Thoracic aorta (tissue), 2 donors: ENCODE data around the gene ADARB2. TPM values are rescaled to one million over a fixed set of nuclear protein-coding genes. Genes with fewer than 3 reads are reported as not detected.

Experiments
- ATAC-seq: fragments of 150-250 bp; one replicate; pipeline ENCODE4 v1.8.0; 2017; ENCODE audit warnings: low read depth; ENCODE audit not compliant: insufficient number of reproducible peaks, low FRiP score
- DNase-seq: peaks from one replicate; pipeline ENCODE4 v3.0.0-alpha.2; 2020; ENCODE audit warnings: low spot score
- H3K27ac ChIP-seq, 2 donors: fragments of 200-600 bp; sonication (generic); 1 replicate in 1 of 2; 2 replicates in 1 of 2; pipeline ENCODE4 v1.5.1; 2016; ENCODE audit warnings: mild to moderate bottlenecking in 2 of 2, moderate library complexity in 2 of 2
- H3K27me3 ChIP-seq: fragments of 200-600 bp; sonication (generic); replicated peaks from 2 replicates; pipeline ENCODE4 v1.6.0; 2016; ENCODE audit warnings: mild to moderate bottlenecking; ENCODE audit not compliant: insufficient read depth
- H3K36me3 ChIP-seq: fragments of 200-600 bp; sonication (generic); one replicate; pipeline ENCODE4 v1.5.1; 2016
- H3K4me1 ChIP-seq, 2 donors: fragments of 200-600 bp; sonication (generic); 1 replicate in 1 of 2; 2 replicates in 1 of 2; pipeline versions ENCODE4 v1.5.1 to v1.6.0; 2016; ENCODE audit warnings: low read depth in 2 of 2, mild to moderate bottlenecking in 1 of 2; ENCODE audit not compliant: control insufficient read depth in 1 of 2
- H3K4me3 ChIP-seq: fragments of 200-600 bp; sonication (generic); 2 replicates; pipeline ENCODE4 v1.5.1; 2016; ENCODE audit warnings: mild to moderate bottlenecking
- H3K9me3 ChIP-seq: fragments of 200-600 bp; sonication (generic); 2 replicates; pipeline ENCODE4 v1.5.1; 2016
- CTCF ChIP-seq: fragments of 200-600 bp; sonication (generic); IDR thresholded peaks from one replicate; pipeline ENCODE4 v1.5.1; 2019; ENCODE audit warnings: antibody characterized with exemption
- total RNA-seq, 2 donors: library from RNA; depleted of rRNA; stranded (reverse); fragments of >200 nt; gene quantifications; one replicate each; pipeline versions ENCODE4 v1.1.0 to v1.2.3, GENCODE V29; 2016

The ADARB2 gene
- total RNA-seq, 2 donors from 2014 or later, result 0.71 to 3.1 TPM

GRCh38 chr10:1257274-1257673 is 480.1 kb downstream of the ADARB2 start:
- DNase-seq (no peak), ATAC-seq (no peak)
- TF ChIP-seq CTCF, result no peak
- no peak overlapping the region for H3K4me3 ChIP-seq
- no peaks in the 10 kb centered on the region for H3K36me3 ChIP-seq
- no peaks in the 10 kb centered on the region for H3K27me3 ChIP-seq
- H3K9me3 ChIP-seq, result no peaks in the 10 kb centered on the region
- no peak overlapping the region for H3K27ac ChIP-seq
- H3K4me1 ChIP-seq, result no peaks in the 10 kb centered on the region

GRCh38 chr10:1256432-1256725 is 480.9 kb downstream of the ADARB2 start:
- Histone ChIP-seq H3K4me3 (no peak overlapping the region), H3K27me3 (no peaks in the 10 kb centered on the region), H3K4me1 (no peaks in the 10 kb centered on the region), H3K36me3 (no peaks in the 10 kb centered on the region), H3K27ac (no peak overlapping the region), H3K9me3 (no peaks in the 10 kb centered on the region)
- TF ChIP-seq CTCF, result no peak
- DNase-seq, result no peak
- no peak for ATAC-seq

- H3K36me3 ChIP-seq, result no peaks in the 10 kb centered on the region
- H3K4me3 ChIP-seq, result no peak overlapping the region
- no peak overlapping the region for H3K27ac ChIP-seq
- ATAC-seq (no peak), DNase-seq (no peak)
- no peaks in the 10 kb centered on the region for H3K4me1 ChIP-seq
- H3K9me3 ChIP-seq, result no peaks in the 10 kb centered on the region
- TF ChIP-seq CTCF, result no peak
- H3K27me3 ChIP-seq, result no peaks in the 10 kb centered on the region
Observed at GRCh38 chr10:1255600-1256431, 481.5 kb downstream of the ADARB2 start.

- no peaks in the 10 kb centered on the region for H3K9me3 ChIP-seq
- no peak for TF ChIP-seq CTCF
- ATAC-seq, result no peak
Observed at GRCh38 chr10:1255118-1255517, 482.2 kb downstream of the ADARB2 start.

GRCh38 chr10:1253523-1254353 is 483.6 kb downstream of the ADARB2 start:
- DNase-seq, result no peak

More at GRCh38 chr10:1255118-1255517, 482.2 kb downstream of the ADARB2 start:
- Histone ChIP-seq H3K27me3 (no peaks in the 10 kb centered on the region), H3K4me3 (no peak overlapping the region), H3K27ac (no peak overlapping the region), H3K36me3 (no peaks in the 10 kb centered on the region), H3K4me1 (no peaks in the 10 kb centered on the region)
- no peak for DNase-seq

More at GRCh38 chr10:1253523-1254353, 483.6 kb downstream of the ADARB2 start:
- Histone ChIP-seq H3K9me3 (no peaks in the 10 kb centered on the region), H3K4me3 (no peak overlapping the region), H3K27me3 (no peaks in the 10 kb centered on the region), H3K4me1 (no peaks in the 10 kb centered on the region), H3K27ac (no peak overlapping the region), H3K36me3 (no peaks in the 10 kb centered on the region)
- TF ChIP-seq CTCF, result no peak
- no peak for ATAC-seq
